Heart left ventricle (tissue), 16 donors: ENCODE data around the gene DRD4. TPM values are rescaled to one million over a fixed set of nuclear protein-coding genes. Genes with fewer than 3 reads are reported as not detected.

Experiments
- ATAC-seq, 4 donors: fragments of 200-7000 bp; cut with Tn5 transposase; one replicate each; pipeline ENCODE4 v1.9.1; 2020 to 2022; ENCODE audit warnings: moderate library complexity in 4 of 4, mild to moderate bottlenecking in 3 of 4, moderate number of reproducible peaks in 1 of 4
- DNase-seq, 5 donors: peaks; one replicate each; pipeline ENCODE4 v3.0.0-alpha.2; 2020
- H3K27ac ChIP-seq, 12 donors: fragments of 200-600 bp; sonication (generic) in 4 of 12; one replicate each; pipeline versions ENCODE4 v1.5.0 to v1.8.0; 2016 to 2022; ENCODE audit warnings: mild to moderate bottlenecking in 2 of 12
- H3K27me3 ChIP-seq, 9 donors: fragments of 200-600 bp; sonication (generic) in 2 of 9; one replicate each; pipeline versions ENCODE4 v1.5.1 to v1.8.0; 2016 to 2022; ENCODE audit warnings: mild to moderate bottlenecking in 3 of 9
- H3K36me3 ChIP-seq, 9 donors: fragments of 200-600 bp; sonication (generic) in 2 of 9; one replicate each; pipeline versions ENCODE4 v1.5.0 to v1.8.0; 2018 to 2022; ENCODE audit warnings: mild to moderate bottlenecking in 2 of 9
- H3K4me1 ChIP-seq, 12 donors: fragments of 200-600 bp; sonication (generic) in 4 of 12; one replicate each; pipeline versions ENCODE4 v1.5.0 to v1.8.0; 2016 to 2022; ENCODE audit warnings: mild to moderate bottlenecking in 3 of 12
- H3K4me3 ChIP-seq, 12 donors: fragments of 200-600 bp; sonication (generic) in 4 of 12; one replicate each; pipeline versions ENCODE4 v1.5.0 to v1.8.0; 2017 to 2022; ENCODE audit warnings: mild to moderate bottlenecking in 9 of 12, moderate library complexity in 4 of 12
- H3K9me3 ChIP-seq, 12 donors: fragments of 200-600 bp; sonication (generic) in 4 of 12; one replicate each; pipeline versions ENCODE4 v1.5.0 to v1.8.0; 2016 to 2022; ENCODE audit warnings: mild to moderate bottlenecking in 1 of 12
- POLR2A ChIP-seq, 2 donors: fragments of 450-650 bp; IDR thresholded peaks; one replicate each; pipeline ENCODE4 v1.6.1; 2017; ENCODE audit warnings: antibody characterized with exemption in 2 of 2, mild to moderate bottlenecking in 2 of 2, moderate library complexity in 2 of 2
- WGBS, 4 donors: extraction: QIAGEN DNeasy Blood & Tissue Kit in 2 of 4; methylation state at CpG; one replicate each; pipeline versions ENCODE4 v1.1.5 to v1.1.7; 2013 to 2018; 5-methylcytosine and 5-hydroxymethylcytosine counted together
- intact Hi-C, 10 donors: fragments of 100-400 bp; cut with DNase I; formaldehyde crosslinking; loops; one replicate each; pipeline versions ENCODE4 v1.11.1 to v1.14.2; 2022
- polyA plus RNA-seq, 2 donors: library from polyadenylated mRNA; stranded (reverse); fragments of 200-250 nt; gene quantifications; one replicate each; pipeline ENCODE4 v1.2.3, GENCODE V29; 2013
- total RNA-seq, 9 donors: library from RNA; depleted of rRNA in 2 of 9; stranded (reverse); fragments of >200 nt in 2 of 9; fragmentation: NEBNext Ultra II Directional in 3 of 9; extraction: Animal tissue kit (Norgen Biotek cat#: 25700) in 3 of 9; gene quantifications; one replicate each; pipeline versions ENCODE4 v1.1.0 to v1.2.4, GENCODE V29; 2016 to 2023
- TF ChIP-seq, protein P1 (sequence below), 12 donors: fragments of 200-600 bp; sonication (generic) in 4 of 12; IDR thresholded peaks; one replicate each; pipeline versions ENCODE4 v1.5.0 to v1.8.0; 2018 to 2022; ENCODE audit warnings: antibody characterized with exemption in 12 of 12, mild to moderate bottlenecking in 5 of 12
- donor health status: ischemic (EF 13 %, LVEDD 7.1; RV severe dilation, severe dysfunction).
- donor health status: healthy with polysubstance abuse.
- donor health status: DM: no; HTN: yes; CAD: no.
- donor health status: DM: no; HTN: no; CAD: no.
- donor health status: ischemic (EF 25% LVEDD 6.9; RV normal size, moderate dysfunction).
- donor health status: ischemic (EF 25% LVEDD 5.7; RV mildly dilated, moderate dysfunction).
- donor health status: healthy.
- donor health status: DM: yes; HTN: yes; CAD: no.
- donor health status: ischemic (EF 35%, LVEDD 5.7; RV mildly dilated, moderate dysfunction).
- donor health status: nonischemic (EF 11% LVEDD 7.7; RV severe dilation, severe dysfunction).
- donor health status: DM: yes; HTN: yes; CAD: no.
- donor health status: PGD.
- donor health status: ischemic (EF 29% LVEDD 5.4; RV normal size, mild dysfunction).
- donor health status: nonischemic (EF 23%, LVEDD 6.1; RV moderate dilation, normal function).

The DRD4 gene
- total and polyA plus RNA-seq, 11 donors: 0.07 to 1.0 (median 0.29) TPM; not detected in 4

DNA sequence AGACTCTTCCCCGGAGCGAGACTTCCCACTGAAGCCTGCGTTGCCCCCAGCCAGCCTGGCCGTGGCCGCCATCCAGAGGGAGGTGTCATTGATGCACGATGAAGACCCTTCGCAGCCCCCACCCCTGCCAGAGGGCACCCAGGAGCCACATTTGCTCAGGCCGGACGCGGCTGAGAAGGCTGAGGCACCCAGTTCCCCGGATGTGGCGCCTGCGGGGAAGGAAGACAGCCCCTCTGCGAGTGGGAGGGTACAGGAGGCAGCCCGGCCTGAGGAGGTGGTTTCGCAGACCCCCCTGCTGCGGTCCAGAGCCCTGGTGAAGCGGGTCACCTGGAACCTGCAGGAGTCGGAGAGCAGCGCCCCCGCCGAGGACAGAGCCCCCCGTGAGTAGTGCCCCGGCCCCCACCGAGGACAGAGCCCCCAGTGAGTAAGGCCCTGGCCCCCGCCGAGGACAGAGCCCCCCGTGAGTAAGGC, 27.7 kb upstream of the DRD4 start:
- ATAC-seq (no peak), DNase-seq (no peak)
- peaks cover 3 to 96% (median 88%) of the 10 kb centered on the region in 9 donors for H3K36me3 ChIP-seq
- 91 to 95% (median 93%) methylated on average over 16 to 28 of the region's 28 CpGs for WGBS, 4 donors
- no peaks in the 10 kb centered on the region for H3K27me3 ChIP-seq
- H3K4me1 ChIP-seq: peaks cover 4 to 41% (median 14%) of the 10 kb centered on the region in 12 donors
- intact Hi-C loops: no loop called here
- TF ChIP-seq, protein P1, sequence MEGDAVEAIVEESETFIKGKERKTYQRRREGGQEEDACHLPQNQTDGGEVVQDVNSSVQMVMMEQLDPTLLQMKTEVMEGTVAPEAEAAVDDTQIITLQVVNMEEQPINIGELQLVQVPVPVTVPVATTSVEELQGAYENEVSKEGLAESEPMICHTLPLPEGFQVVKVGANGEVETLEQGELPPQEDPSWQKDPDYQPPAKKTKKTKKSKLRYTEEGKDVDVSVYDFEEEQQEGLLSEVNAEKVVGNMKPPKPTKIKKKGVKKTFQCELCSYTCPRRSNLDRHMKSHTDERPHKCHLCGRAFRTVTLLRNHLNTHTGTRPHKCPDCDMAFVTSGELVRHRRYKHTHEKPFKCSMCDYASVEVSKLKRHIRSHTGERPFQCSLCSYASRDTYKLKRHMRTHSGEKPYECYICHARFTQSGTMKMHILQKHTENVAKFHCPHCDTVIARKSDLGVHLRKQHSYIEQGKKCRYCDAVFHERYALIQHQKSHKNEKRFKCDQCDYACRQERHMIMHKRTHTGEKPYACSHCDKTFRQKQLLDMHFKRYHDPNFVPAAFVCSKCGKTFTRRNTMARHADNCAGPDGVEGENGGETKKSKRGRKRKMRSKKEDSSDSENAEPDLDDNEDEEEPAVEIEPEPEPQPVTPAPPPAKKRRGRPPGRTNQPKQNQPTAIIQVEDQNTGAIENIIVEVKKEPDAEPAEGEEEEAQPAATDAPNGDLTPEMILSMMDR (IDR thresholded peaks at IDR 0.05): no peak
- no peak for TF ChIP-seq POLR2A (IDR thresholded peaks at IDR 0.05)
- no peak overlapping the region for H3K4me3 ChIP-seq
- H3K27ac ChIP-seq: peak overlapping the region in 2 of 12 donors; percentile 22 to 27
- H3K9me3 ChIP-seq: no peaks in the 10 kb centered on the region

DNA sequence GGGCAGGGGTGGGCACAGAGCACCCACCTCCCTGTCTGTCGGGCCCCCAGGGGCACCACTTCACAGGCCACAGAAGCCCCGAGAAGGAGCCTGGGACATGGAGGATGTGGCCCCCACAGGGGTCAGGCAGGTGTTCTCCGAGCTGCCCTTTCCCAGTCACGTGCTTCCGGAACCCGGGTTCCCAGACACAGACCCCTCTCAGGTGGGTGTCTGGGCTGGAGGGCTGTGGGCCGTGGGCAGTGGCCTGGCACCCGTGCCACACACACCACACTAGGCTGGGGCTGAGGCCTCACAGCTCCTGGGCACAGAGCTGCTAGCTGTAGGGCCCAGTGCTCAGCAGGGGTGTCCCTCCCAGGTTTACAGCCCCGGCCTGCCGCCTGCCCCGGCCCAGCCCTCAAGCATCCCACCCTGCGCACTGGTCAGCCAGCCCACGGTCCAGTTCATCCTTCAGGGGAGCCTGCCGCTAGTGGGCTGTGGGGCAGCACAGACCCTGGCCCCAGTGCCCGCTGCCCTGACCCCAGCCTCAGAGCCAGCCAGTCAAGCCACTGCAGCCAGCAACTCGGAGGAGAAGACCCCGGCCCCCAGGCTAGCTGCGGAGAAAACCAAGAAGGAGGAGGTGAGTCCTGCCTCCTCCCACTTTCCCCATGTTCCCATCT, 26.8 kb upstream of the DRD4 start:
- intact Hi-C loops: loop anchor here in 2 of 10 donors (5.0 kb wide), 2 partner anchors 33 to 82 kb away; partner anchors contain the start of gene PHRF1 (in 1 of the 2)
- WGBS, 4 donors: 92 to 96% (median 95%) methylated on average over 11 to 18 of the region's 18 CpGs
- Histone ChIP-seq H3K36me3 (peaks cover 3 to 96% (median 79%) of the 10 kb centered on the region in 9 donors), H3K27me3 (no peaks in the 10 kb centered on the region), H3K9me3 (no peaks in the 10 kb centered on the region), H3K27ac (no peak overlapping the region), H3K4me1 (peaks cover 8 to 50% (median 23%) of the 10 kb centered on the region in 12 donors), H3K4me3 (no peak overlapping the region)
- no peak for DNase-seq
- ATAC-seq: no peak
- TF ChIP-seq POLR2A (IDR thresholded peaks at IDR 0.05): no peak
- TF ChIP-seq, protein P1 (IDR thresholded peaks at IDR 0.05): no peak

DNA sequence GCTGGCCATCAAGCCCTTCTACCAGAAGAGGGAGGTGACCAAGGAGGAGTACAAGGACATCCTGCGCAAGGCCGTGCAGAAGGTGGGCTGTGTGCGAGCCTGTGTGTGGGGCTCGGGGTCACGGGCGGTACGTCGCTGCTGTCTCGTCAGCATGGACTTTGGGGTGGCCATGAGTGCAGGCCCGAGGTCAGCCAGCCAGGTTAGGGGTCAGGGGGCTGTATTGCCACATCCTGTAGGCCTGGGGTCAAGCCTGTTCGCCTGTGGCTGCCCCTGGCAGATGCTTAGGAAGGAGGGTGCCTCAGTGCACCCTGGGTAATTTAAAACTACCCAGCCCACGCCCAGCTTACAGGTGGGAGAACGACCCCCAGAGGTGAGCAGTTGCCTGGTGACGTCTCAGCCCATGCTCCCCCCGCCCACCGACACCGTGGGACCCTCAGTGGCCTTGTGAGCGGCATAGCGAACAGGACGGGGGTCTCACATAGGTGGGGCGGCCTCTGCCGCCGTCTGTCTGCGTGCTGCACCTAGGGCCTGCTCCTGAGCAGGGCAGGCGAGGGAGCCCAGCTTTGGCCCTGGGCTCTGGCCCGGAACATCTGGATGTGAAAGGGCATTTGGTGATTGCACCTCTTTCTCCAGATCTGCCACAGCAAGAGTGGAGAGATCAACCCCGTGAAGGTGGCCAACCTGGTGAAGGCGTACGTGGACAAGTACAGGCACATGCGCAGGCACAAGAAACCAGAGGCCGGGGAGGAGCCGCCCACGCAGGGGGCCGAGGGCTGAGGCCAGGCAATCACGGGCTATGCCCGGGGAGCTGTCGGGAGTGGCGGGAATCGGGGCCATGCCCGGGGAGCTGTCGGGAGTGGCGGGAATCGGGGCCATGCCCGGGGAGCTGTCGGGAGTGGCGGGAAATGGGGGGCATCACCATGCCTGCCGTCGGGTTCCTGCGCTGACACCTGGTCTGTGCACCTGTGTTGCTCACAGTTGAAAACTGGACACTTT, 25.8 kb upstream of the DRD4 start:
- ATAC-seq (no peak), DNase-seq (no peak)
- H3K9me3 ChIP-seq: no peaks in the 10 kb centered on the region
- no peak overlapping the region for H3K27ac ChIP-seq
- TF ChIP-seq, protein P1 (IDR thresholded peaks at IDR 0.05): no peak
- no peak for TF ChIP-seq POLR2A (IDR thresholded peaks at IDR 0.05)
- peaks cover 0 to 87% (median 69%) of the 10 kb centered on the region in 9 donors for H3K36me3 ChIP-seq
- no peak overlapping the region for H3K4me3 ChIP-seq
- H3K4me1 ChIP-seq: peaks cover 8 to 48% (median 25%) of the 10 kb centered on the region in 12 donors
- H3K27me3 ChIP-seq: no peaks in the 10 kb centered on the region
- 88 to 93% (median 91%) methylated on average over 42 to 49 of the region's 49 CpGs for WGBS, 4 donors
- intact Hi-C loops: loop anchor here in 2 of 10 donors (5.0 kb wide), 2 partner anchors 34 to 81 kb away; partner anchors contain the start of gene PHRF1 (in 1 of the 2)
